HCT116 (cell line): ENCODE data around the gene ASRGL1. TPM values are rescaled to one million over a fixed set of nuclear protein-coding genes. Genes with fewer than 3 reads are reported as not detected.

Experiments
- ATAC-seq: fragments of 200-7000 bp; cut with Tn5 transposase; 2 replicates; pipeline ENCODE4 v1.9.1; 2020; ENCODE audit warnings: mild to moderate bottlenecking, moderate library complexity
- BruUV-seq: library from RNA; stranded (reverse); fragments of 400-500 nt; replicated peaks from 2 replicates; lab custom pipeline; 2021; lab: Mats Ljungman, UMichigan
- CTCF ChIA-PET: fragments of 300-600 bp; sonication (Branson Sonifier 250); formaldehyde crosslinking; loops from one replicate; lab custom pipeline; 2021; ENCODE audit warnings: antibody characterized with exemption; lab: Charles Lee
- POLR2A ChIA-PET: fragments of 300-600, 350-600 bp; sonication (Branson Sonifier 250); formaldehyde crosslinking; loops from one replicate; lab custom pipeline; 2021; ENCODE audit warnings: antibody characterized with exemption; lab: Charles Lee
- RAD21 ChIA-PET, 2 experiments: fragments of 300-600 bp; sonication (Branson Sonifier 250); formaldehyde crosslinking; loops; one replicate each; lab custom pipeline; 2023; ENCODE audit warnings: low total read pairs in 2 of 2; ENCODE audit not compliant: uncharacterized antibody in 2 of 2, unreplicated experiment in 2 of 2, low non-redundant PET in 1 of 2; lab: Charles Lee
- DNase-seq: peaks from one replicate; pipeline ENCODE4 v3.0.0-alpha.2; 2010; ENCODE audit warnings: low read depth, low spot score
- H2AFZ ChIP-seq: fragments of 200-600 bp; shearing (Covaris generic), sonication (generic); 2 replicates; pipeline ENCODE4 v1.6.1; 2017; ENCODE audit warnings: low read depth, mixed run types, mixed read lengths, antibody characterized with exemption, low read length; ENCODE audit not compliant: poor library complexity, severe bottlenecking
- H3K27ac ChIP-seq: 2 replicates; pipeline ENCODE4 v1.5.1; 2012; ENCODE audit warnings: low read depth, low read length
- H3K27me3 ChIP-seq: fragments of 200-600 bp; sonication (generic); 2 replicates; pipeline ENCODE4 v1.6.1; 2016; ENCODE audit warnings: mixed run types, low read length, mixed read lengths; ENCODE audit not compliant: insufficient read depth
- H3K36me3 ChIP-seq, 2 experiments: fragments of 200-500 bp in 1 of 2; fragments of 200-600 bp in 1 of 2; sonication (Bioruptor generic) in 1 of 2; sonication (generic) in 1 of 2; 2 replicates each; pipeline versions ENCODE4 v1.5.1 to v1.6.1; 2014 to 2016; ENCODE audit warnings: low read length in 2 of 2, inconsistent platforms in 1 of 2, mixed read lengths in 1 of 2, mixed run types in 1 of 2; ENCODE audit not compliant: insufficient read depth in 2 of 2, control insufficient read depth in 1 of 2
- H3K4me1 ChIP-seq, 2 experiments: fragments of 200-600 bp in 1 of 2; sonication (generic) in 1 of 2; 2 replicates each; pipeline versions ENCODE4 v1.5.1 to v1.6.1; 2012 to 2017; ENCODE audit warnings: low read length in 2 of 2, inconsistent platforms in 1 of 2, mild to moderate bottlenecking in 1 of 2, mixed read lengths in 1 of 2, mixed run types in 1 of 2, moderate library complexity in 1 of 2; ENCODE audit not compliant: insufficient read depth in 2 of 2, control insufficient read depth in 1 of 2
- H3K4me2 ChIP-seq: fragments of 200-600 bp; sonication (generic); 2 replicates; pipeline ENCODE4 v1.6.1; 2017; ENCODE audit warnings: mixed run types, low read length, mixed read lengths
- H3K4me3 ChIP-seq, 2 experiments: fragments of 200-600 bp in 1 of 2; sonication (generic) in 1 of 2; replicated peaks in 1 of 2; 2 replicates each; pipeline ENCODE4 v1.5.1; 2011 to 2016; ENCODE audit warnings: low read length in 2 of 2, control low read depth in 1 of 2, low read depth in 1 of 2, mild to moderate bottlenecking in 1 of 2, mixed read lengths in 1 of 2, mixed run types in 1 of 2
- H3K79me2 ChIP-seq: fragments of 200-600 bp; sonication (generic); 2 replicates; pipeline ENCODE4 v1.6.1; 2017; ENCODE audit warnings: mild to moderate bottlenecking, mixed run types, low read length, moderate library complexity, mixed read lengths; ENCODE audit not compliant: insufficient read depth
- H3K9ac ChIP-seq: fragments of 200-600 bp; sonication (generic); 2 replicates; pipeline ENCODE4 v1.6.1; 2016; ENCODE audit warnings: low read length, mixed read lengths
- H3K9me2 ChIP-seq: fragments of 200-600 bp; sonication (generic), shearing (Covaris generic); 2 replicates; pipeline ENCODE4 v1.6.1; 2017; ENCODE audit warnings: mixed run types, mild to moderate bottlenecking, moderate library complexity; ENCODE audit not compliant: insufficient read depth
- H3K9me3 ChIP-seq, 2 experiments: fragments of 200-500 bp in 1 of 2; fragments of 200-600 bp in 1 of 2; sonication (Bioruptor generic) in 1 of 2; sonication (generic) in 1 of 2; 2 replicates each; pipeline ENCODE4 v1.6.1; 2014 to 2017; ENCODE audit warnings: low read length in 2 of 2, mixed read lengths in 2 of 2, inconsistent platforms in 1 of 2, low read depth in 1 of 2, mild to moderate bottlenecking in 1 of 2, mixed run types in 1 of 2, moderate library complexity in 1 of 2; ENCODE audit not compliant: control insufficient read depth in 1 of 2, insufficient read depth in 1 of 2
- H4K20me1 ChIP-seq: fragments of 200-600 bp; sonication (generic), shearing (Covaris generic); 2 replicates; pipeline ENCODE4 v1.6.1; 2017; ENCODE audit warnings: mixed run types, mild to moderate bottlenecking, moderate library complexity; ENCODE audit not compliant: insufficient read depth
- CBX3 ChIP-seq: IDR thresholded peaks from 2 replicates; pipeline ENCODE4 v1.6.1; 2012; ENCODE audit warnings: low read depth
- CEBPB ChIP-seq: IDR thresholded peaks from 2 replicates; pipeline ENCODE4 v1.6.1; 2012; ENCODE audit warnings: low read depth
- ELF1 ChIP-seq: IDR thresholded peaks from 2 replicates; pipeline ENCODE4 v1.6.1; 2012; ENCODE audit warnings: low read depth, borderline replicate concordance
- FOSL1 ChIP-seq: IDR thresholded peaks from 2 replicates; pipeline ENCODE4 v1.6.1; 2012; ENCODE audit warnings: low read depth
- JUND ChIP-seq: IDR thresholded peaks from 2 replicates; pipeline ENCODE4 v1.6.1; 2012
- POLR2A ChIP-seq: IDR thresholded peaks from 2 replicates; pipeline ENCODE4 v1.7.0; 2011; ENCODE audit warnings: borderline replicate concordance; ENCODE audit not compliant: insufficient read depth, insufficient read length; ENCODE audit errors: extremely low read depth
- POLR2AphosphoS5 ChIP-seq: IDR thresholded peaks from 2 replicates; pipeline ENCODE4 v1.6.1; 2011; ENCODE audit warnings: mild to moderate bottlenecking, low read depth, low read length, moderate library complexity
- RAD21 ChIP-seq: IDR thresholded peaks from 2 replicates; pipeline ENCODE4 v1.6.1; 2012; ENCODE audit warnings: low read depth, mild to moderate bottlenecking
- SIN3A ChIP-seq: IDR thresholded peaks from 2 replicates; pipeline ENCODE4 v1.6.1; 2012; ENCODE audit warnings: low read depth
- SP1 ChIP-seq: IDR thresholded peaks from 2 replicates; pipeline ENCODE4 v1.6.1; 2012; ENCODE audit warnings: low read depth
- SRF ChIP-seq: IDR thresholded peaks from 2 replicates; pipeline ENCODE4 v1.6.1; 2012; ENCODE audit warnings: low read depth
- TCF7L2 ChIP-seq: IDR thresholded peaks from 2 replicates; pipeline ENCODE4 v1.7.0; 2011; ENCODE audit warnings: borderline replicate concordance, inconsistent platforms; ENCODE audit not compliant: insufficient read depth, insufficient read length; ENCODE audit errors: extremely low read depth
- YY1 ChIP-seq: IDR thresholded peaks from 2 replicates; pipeline ENCODE4 v1.6.1; 2011; ENCODE audit warnings: low read length, low read depth, moderate library complexity, mild to moderate bottlenecking; ENCODE audit not compliant: insufficient replicate concordance; ENCODE audit errors: extremely low read depth
- ZFX ChIP-seq: fragments of 450-650 bp; IDR thresholded peaks from 2 replicates; pipeline ENCODE4 v1.6.1; 2017
- ZNF274 ChIP-seq: fragments of 200-500 bp; sonication (Bioruptor generic); IDR thresholded peaks from 2 replicates; pipeline ENCODE4 v1.6.1; 2014; ENCODE audit warnings: mild to moderate bottlenecking, low read depth, low read length, inconsistent platforms
- intact Hi-C: fragments of 100-400 bp; cut with micrococcal nuclease; formaldehyde crosslinking; loops from 2 replicates; pipeline ENCODE4 v1.10.0; 2022
- total RNA-seq: library from RNA; stranded (reverse); gene quantifications from one replicate; pipeline ENCODE4 v1.2.1, GENCODE V29; 2021; ENCODE audit not compliant: unreplicated experiment
- TF ChIP-seq, protein P1 (sequence below), 3 experiments: fragments of 200-600 bp in 1 of 3; sonication (generic) in 1 of 3; IDR thresholded peaks in 2 of 3; conservative IDR thresholded peaks in 1 of 3; 2 replicates each; pipeline ENCODE4 v1.5.1; 2012 to 2017; ENCODE audit warnings: low read depth in 2 of 3, low read length in 2 of 3, antibody characterized with exemption in 1 of 3, borderline replicate concordance in 1 of 3, control low read depth in 1 of 3, mild to moderate bottlenecking in 1 of 3, mixed read lengths in 1 of 3, mixed run types in 1 of 3, moderate library complexity in 1 of 3; ENCODE audit not compliant: insufficient read depth in 1 of 3
- TF ChIP-seq, protein P2 (sequence below): IDR thresholded peaks from 2 replicates; pipeline ENCODE4 v1.6.1; 2012; ENCODE audit warnings: low read depth
- TF ChIP-seq, protein P3 (sequence below): IDR thresholded peaks from 2 replicates; pipeline ENCODE4 v1.6.1; 2012

ASRGL1 gene
- total RNA-seq, 1 experiment from 2014 or later, result 27.6 TPM

DNA sequence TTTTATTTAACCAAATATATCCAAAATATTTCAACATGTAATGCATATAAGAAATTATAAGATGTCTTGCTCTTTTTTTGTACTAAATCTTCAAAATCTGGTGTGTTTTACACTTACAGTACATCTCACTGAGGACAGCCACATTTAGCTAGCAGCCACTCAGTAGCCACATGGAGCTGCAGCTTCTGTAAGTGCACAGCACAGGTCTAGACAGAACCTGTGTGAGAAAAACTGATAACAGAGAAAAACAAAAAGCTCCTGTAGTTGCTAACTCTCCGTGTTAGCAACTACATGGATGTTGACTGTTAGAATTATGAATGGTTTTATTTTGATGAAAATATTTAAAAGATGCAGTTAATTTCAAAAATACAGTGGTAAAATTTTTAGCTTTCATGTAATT, 22.2 kb downstream of the ASRGL1 start:
- RAD21 ChIA-PET, result no interaction called here
- DNase-seq, result no peak
- Histone ChIP-seq H3K4me1 (no peaks in the 10 kb centered on the region), H3K9ac (no peak overlapping the region), H3K9me3 (no peaks in the 10 kb centered on the region), H3K9me2 (no peaks in the 10 kb centered on the region), H3K4me3 (no peak overlapping the region), H3K79me2 (no peaks in the 10 kb centered on the region), H2AFZ (no peak overlapping the region), H3K27ac (no peak overlapping the region), H3K27me3 (no peaks in the 10 kb centered on the region), H3K4me2 (no peak overlapping the region), H4K20me1 (no peaks in the 10 kb centered on the region), H3K36me3 (0 out of 4 replicates have a peak, but pooled peaks cover 0 to 3% of the 10 kb centered on the region in 2 experiments)
- no peak for TF ChIP-seq TCF7L2
- TF ChIP-seq SRF, result no peak
- no peak for TF ChIP-seq ZFX
- TF ChIP-seq, protein P1, sequence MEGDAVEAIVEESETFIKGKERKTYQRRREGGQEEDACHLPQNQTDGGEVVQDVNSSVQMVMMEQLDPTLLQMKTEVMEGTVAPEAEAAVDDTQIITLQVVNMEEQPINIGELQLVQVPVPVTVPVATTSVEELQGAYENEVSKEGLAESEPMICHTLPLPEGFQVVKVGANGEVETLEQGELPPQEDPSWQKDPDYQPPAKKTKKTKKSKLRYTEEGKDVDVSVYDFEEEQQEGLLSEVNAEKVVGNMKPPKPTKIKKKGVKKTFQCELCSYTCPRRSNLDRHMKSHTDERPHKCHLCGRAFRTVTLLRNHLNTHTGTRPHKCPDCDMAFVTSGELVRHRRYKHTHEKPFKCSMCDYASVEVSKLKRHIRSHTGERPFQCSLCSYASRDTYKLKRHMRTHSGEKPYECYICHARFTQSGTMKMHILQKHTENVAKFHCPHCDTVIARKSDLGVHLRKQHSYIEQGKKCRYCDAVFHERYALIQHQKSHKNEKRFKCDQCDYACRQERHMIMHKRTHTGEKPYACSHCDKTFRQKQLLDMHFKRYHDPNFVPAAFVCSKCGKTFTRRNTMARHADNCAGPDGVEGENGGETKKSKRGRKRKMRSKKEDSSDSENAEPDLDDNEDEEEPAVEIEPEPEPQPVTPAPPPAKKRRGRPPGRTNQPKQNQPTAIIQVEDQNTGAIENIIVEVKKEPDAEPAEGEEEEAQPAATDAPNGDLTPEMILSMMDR (IDR thresholded peaks at IDR 0.05 in 2 of 3, conservative IDR thresholded peaks at IDR 0.05 in 1 of 3; ENCODE audit: borderline replicate concordance in 1 of 3, insufficient read depth in 1 of 3, low read depth in 2 of 3, low read length in 2 of 3), result no peak
- no peak for TF ChIP-seq CBX3
- TF ChIP-seq RAD21, result no peak
- no peak for TF ChIP-seq FOSL1
- TF ChIP-seq ZNF274, result no peak
- TF ChIP-seq, protein P2, sequence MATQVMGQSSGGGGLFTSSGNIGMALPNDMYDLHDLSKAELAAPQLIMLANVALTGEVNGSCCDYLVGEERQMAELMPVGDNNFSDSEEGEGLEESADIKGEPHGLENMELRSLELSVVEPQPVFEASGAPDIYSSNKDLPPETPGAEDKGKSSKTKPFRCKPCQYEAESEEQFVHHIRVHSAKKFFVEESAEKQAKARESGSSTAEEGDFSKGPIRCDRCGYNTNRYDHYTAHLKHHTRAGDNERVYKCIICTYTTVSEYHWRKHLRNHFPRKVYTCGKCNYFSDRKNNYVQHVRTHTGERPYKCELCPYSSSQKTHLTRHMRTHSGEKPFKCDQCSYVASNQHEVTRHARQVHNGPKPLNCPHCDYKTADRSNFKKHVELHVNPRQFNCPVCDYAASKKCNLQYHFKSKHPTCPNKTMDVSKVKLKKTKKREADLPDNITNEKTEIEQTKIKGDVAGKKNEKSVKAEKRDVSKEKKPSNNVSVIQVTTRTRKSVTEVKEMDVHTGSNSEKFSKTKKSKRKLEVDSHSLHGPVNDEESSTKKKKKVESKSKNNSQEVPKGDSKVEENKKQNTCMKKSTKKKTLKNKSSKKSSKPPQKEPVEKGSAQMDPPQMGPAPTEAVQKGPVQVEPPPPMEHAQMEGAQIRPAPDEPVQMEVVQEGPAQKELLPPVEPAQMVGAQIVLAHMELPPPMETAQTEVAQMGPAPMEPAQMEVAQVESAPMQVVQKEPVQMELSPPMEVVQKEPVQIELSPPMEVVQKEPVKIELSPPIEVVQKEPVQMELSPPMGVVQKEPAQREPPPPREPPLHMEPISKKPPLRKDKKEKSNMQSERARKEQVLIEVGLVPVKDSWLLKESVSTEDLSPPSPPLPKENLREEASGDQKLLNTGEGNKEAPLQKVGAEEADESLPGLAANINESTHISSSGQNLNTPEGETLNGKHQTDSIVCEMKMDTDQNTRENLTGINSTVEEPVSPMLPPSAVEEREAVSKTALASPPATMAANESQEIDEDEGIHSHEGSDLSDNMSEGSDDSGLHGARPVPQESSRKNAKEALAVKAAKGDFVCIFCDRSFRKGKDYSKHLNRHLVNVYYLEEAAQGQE, result no peak
- TF ChIP-seq ELF1, result no peak
- TF ChIP-seq CEBPB, result no peak
- no peak for TF ChIP-seq POLR2A
- no peak for TF ChIP-seq JUND
- no peak for TF ChIP-seq POLR2AphosphoS5
- no peak for TF ChIP-seq YY1
- TF ChIP-seq, protein P3, sequence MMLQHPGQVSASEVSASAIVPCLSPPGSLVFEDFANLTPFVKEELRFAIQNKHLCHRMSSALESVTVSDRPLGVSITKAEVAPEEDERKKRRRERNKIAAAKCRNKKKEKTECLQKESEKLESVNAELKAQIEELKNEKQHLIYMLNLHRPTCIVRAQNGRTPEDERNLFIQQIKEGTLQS, result no peak
- TF ChIP-seq SIN3A, result no peak
- TF ChIP-seq SP1, result no peak
- ATAC-seq, result no peak
- no TSS peak for BruUV-seq
- POLR2A ChIA-PET, result no interaction called here
- CTCF ChIA-PET, result interaction anchor here (1.1 kb wide), 1 partner anchor 19 kb away, joined by 8 read pairs; no protein-coding TSS in a partner anchor
- intact Hi-C loops, result no loop called here
